ENCODE results near the gene ELOVL5. TPM values are rescaled to one million over a fixed set of nuclear protein-coding genes. Genes with fewer than 3 reads are reported as not detected.

Gene ELOVL5
- polyA plus RNA-seq, 1 donor from 2014 or later = 31.2 TPM

DNA sequence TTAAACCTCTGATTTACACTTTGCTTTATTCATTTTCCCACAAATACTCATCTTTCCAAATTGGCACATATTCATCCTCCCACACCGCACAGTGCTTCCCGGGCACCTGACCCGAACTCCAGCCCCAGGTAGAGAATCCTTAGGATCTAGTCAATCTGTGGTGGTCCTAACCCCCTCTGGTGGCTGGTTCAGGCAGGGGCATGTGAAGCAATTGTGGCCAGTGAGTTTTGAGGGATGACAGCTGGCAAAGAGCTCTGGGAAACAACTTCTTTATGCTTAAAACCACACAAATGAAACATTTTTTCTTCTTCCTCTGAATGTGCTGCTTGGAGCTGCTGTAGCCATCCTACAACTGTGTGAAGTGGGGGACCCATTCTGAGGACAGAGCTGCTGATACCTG lies 54.7 kb downstream of the ELOVL5 start:
- Histone ChIP-seq H3K4me2 (ENCODE audit: low read length) (no peak overlapping the region), H3K9ac (ENCODE audit: low read length) (no peak overlapping the region), H3K36me3 (ENCODE audit: insufficient read depth, low read length) (no peaks in the 10 kb centered on the region), H4K20me1 (ENCODE audit: insufficient read depth) (no peaks in the 10 kb centered on the region), H3F3A (ENCODE audit: insufficient read depth, low read length, poor library complexity, severe bottlenecking) (no peaks in the 10 kb centered on the region), H3K9me3 (ENCODE audit: low read length) (no peaks in the 10 kb centered on the region), H3K9me2 (ENCODE audit: insufficient read depth, low read length) (no peaks in the 10 kb centered on the region), H3K27ac (ENCODE audit: low read length) (no peak overlapping the region), H3K27me3 (ENCODE audit: insufficient read depth, low read depth, low read length) (no peaks in the 10 kb centered on the region), H3K79me2 (replicated peaks; ENCODE audit: insufficient read depth, low read length) (peaks cover 12% of the 10 kb centered on the region), H2AFZ (ENCODE audit: low read depth, low read length) (no peak overlapping the region), H3K4me3 (ENCODE audit: low read length) (no peak overlapping the region)
- TF ChIP-seq TAF1 (IDR thresholded peaks at IDR 0.05; ENCODE audit: low read depth) (no peak), POLR2AphosphoS5 (IDR thresholded peaks at IDR 0.05) (no peak), CTCF (IDR thresholded peaks at IDR 0.05; ENCODE audit: poor library complexity, severe bottlenecking) (peak; percentile 35), EP300 (conservative IDR thresholded peaks at IDR 0.05; ENCODE audit: poor library complexity, severe bottlenecking) (no peak)

DNA sequence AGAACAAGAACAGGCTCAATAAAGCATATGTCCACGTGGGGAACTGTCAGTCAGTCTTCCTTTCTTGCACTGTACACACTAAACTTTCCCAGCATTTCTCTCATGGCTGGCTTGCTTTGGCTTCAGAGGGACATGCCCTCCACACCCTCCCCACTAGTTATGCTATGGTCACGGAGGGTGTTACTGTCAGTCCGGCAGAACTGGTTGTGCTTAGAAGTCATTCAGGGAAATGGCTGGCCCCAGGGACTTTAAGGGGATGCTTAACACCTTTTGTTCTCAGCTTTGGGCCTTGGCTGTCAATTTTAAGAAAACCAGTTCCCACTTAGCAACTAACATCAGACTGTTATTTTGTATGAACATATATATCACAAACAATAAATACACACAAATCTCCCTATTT lies 55.1 kb downstream of the ELOVL5 start:
- no peak overlapping the region for H2AFZ ChIP-seq (ENCODE audit: low read depth, low read length)
- no peak overlapping the region for H3K4me2 ChIP-seq (ENCODE audit: low read length)
- H3K79me2 ChIP-seq (replicated peaks; ENCODE audit: insufficient read depth, low read length) = peaks cover 12% of the 10 kb centered on the region
- H3K9me3 ChIP-seq (ENCODE audit: low read length) = no peaks in the 10 kb centered on the region
- no peaks in the 10 kb centered on the region for H3F3A ChIP-seq (ENCODE audit: insufficient read depth, low read length, poor library complexity, severe bottlenecking)
- H3K36me3 ChIP-seq (ENCODE audit: insufficient read depth, low read length) = no peaks in the 10 kb centered on the region
- no peak overlapping the region for H3K27ac ChIP-seq (ENCODE audit: low read length)
- TF ChIP-seq, protein P1, sequence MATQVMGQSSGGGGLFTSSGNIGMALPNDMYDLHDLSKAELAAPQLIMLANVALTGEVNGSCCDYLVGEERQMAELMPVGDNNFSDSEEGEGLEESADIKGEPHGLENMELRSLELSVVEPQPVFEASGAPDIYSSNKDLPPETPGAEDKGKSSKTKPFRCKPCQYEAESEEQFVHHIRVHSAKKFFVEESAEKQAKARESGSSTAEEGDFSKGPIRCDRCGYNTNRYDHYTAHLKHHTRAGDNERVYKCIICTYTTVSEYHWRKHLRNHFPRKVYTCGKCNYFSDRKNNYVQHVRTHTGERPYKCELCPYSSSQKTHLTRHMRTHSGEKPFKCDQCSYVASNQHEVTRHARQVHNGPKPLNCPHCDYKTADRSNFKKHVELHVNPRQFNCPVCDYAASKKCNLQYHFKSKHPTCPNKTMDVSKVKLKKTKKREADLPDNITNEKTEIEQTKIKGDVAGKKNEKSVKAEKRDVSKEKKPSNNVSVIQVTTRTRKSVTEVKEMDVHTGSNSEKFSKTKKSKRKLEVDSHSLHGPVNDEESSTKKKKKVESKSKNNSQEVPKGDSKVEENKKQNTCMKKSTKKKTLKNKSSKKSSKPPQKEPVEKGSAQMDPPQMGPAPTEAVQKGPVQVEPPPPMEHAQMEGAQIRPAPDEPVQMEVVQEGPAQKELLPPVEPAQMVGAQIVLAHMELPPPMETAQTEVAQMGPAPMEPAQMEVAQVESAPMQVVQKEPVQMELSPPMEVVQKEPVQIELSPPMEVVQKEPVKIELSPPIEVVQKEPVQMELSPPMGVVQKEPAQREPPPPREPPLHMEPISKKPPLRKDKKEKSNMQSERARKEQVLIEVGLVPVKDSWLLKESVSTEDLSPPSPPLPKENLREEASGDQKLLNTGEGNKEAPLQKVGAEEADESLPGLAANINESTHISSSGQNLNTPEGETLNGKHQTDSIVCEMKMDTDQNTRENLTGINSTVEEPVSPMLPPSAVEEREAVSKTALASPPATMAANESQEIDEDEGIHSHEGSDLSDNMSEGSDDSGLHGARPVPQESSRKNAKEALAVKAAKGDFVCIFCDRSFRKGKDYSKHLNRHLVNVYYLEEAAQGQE (IDR thresholded peaks at IDR 0.05; ENCODE audit: borderline replicate concordance) = no peak
- TF ChIP-seq TAF1 (IDR thresholded peaks at IDR 0.05; ENCODE audit: low read depth) (no peak), EZH2 (IDR thresholded peaks at IDR 0.05; ENCODE audit: borderline replicate concordance, insufficient read depth, low read length, poor library complexity, severe bottlenecking) (no peak), RAD21 (conservative IDR thresholded peaks at IDR 0.05) (no peak), SMC3 (conservative IDR thresholded peaks at IDR 0.05; ENCODE audit: poor library complexity) (no peak), MXI1 (conservative IDR thresholded peaks at IDR 0.05; ENCODE audit: poor library complexity, severe bottlenecking) (no peak), POLR2AphosphoS5 (IDR thresholded peaks at IDR 0.05) (no peak), EP300 (conservative IDR thresholded peaks at IDR 0.05; ENCODE audit: poor library complexity, severe bottlenecking) (no peak), CTCF (IDR thresholded peaks at IDR 0.05; ENCODE audit: poor library complexity, severe bottlenecking) (no peak)
- no peak overlapping the region for H3K9ac ChIP-seq (ENCODE audit: low read length)
- no peak overlapping the region for H3K4me3 ChIP-seq (ENCODE audit: low read length)
- no peaks in the 10 kb centered on the region for H3K27me3 ChIP-seq (ENCODE audit: insufficient read depth, low read depth, low read length)
- no peaks in the 10 kb centered on the region for H4K20me1 ChIP-seq (ENCODE audit: insufficient read depth)
- H3K9me2 ChIP-seq (ENCODE audit: insufficient read depth, low read length) = no peaks in the 10 kb centered on the region

Data from neural cell (in vitro differentiated cells).